Measurements from ENCODE around the gene CENPL. TPM values are rescaled to one million over a fixed set of nuclear protein-coding genes. Genes with fewer than 3 reads are reported as not detected.

The CENPL gene
- total and polyA plus RNA-seq, 7 donors: 1.8 to 7.8 (median 4.9) TPM

DNA sequence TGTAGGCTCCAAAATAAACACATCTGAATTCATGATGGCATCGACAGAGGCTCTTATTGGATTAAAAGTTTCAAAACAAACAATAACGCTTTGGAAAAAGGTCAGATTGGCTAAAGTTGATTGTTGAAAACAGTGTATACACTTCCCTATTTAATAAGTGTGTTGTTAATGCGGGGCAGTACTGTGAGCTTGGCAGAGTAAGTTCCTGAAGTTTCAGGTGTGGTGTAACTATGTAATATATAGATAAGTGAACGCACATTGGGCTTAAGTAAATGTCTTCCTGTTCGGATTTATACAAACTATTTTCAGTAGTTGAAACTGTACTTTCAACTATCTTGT, 44.3 kb upstream of the CENPL start:
- intact Hi-C loops (cut with DNase I): loop anchor here (2.0 to 10.0 kb wide), 6 partner anchors 44 to 1128 kb away; partner anchors contain the start of genes CACYBP, CENPL, DARS2 and PRDX6

GRCh38 chr1:173868266-173869020, 43.8 kb upstream of the CENPL start, which contains the start of gene ZBTB37:
Gene ZBTB37 (plus strand): TSS chr1:173868380. CDS start chr1:173870226, 1,846 bp downstream.
- peak in 1 of 4 donors; percentile 16 for TF ChIP-seq EP300 (IDR thresholded peaks at IDR 0.05)
- TF ChIP-seq POLR2AphosphoS5 (IDR thresholded peaks at IDR 0.05): no peak
- peak in 1 of 2 donors; percentile 23 for TF ChIP-seq POLR2A (IDR thresholded peaks at IDR 0.05)
- intact Hi-C loops (cut with DNase I): loop anchor here (2.0 to 10.0 kb wide), 6 partner anchors 44 to 1129 kb away; partner anchors contain the start of genes CACYBP, CENPL, DARS2 and PRDX6

More for the DNA sequence above, 44.3 kb upstream of the CENPL start:
- no peak for TF ChIP-seq EP300 (IDR thresholded peaks at IDR 0.05)
- TF ChIP-seq POLR2A (IDR thresholded peaks at IDR 0.05): no peak
- no peak for TF ChIP-seq POLR2AphosphoS5 (IDR thresholded peaks at IDR 0.05)
- no peak for TF ChIP-seq CTCF (IDR thresholded peaks at IDR 0.05)
- H3K4me3 ChIP-seq: peak overlapping the region; percentile 78 to 100 (median 94)
- WGBS, 2 donors: 1 to 5% methylated on average over 5 of the region's 5 CpGs
- no peaks in the 10 kb centered on the region for H3K27me3 ChIP-seq
- H3K36me3 ChIP-seq: peaks cover 0 to 47% (median 16%) of the 10 kb centered on the region in 4 donors
- DNase-seq: no peak
- no peaks in the 10 kb centered on the region for H3K9me3 ChIP-seq
- H3K27ac ChIP-seq: peak overlapping the region; percentile 95 to 99 (median 98)
- H3K4me1 ChIP-seq: peaks cover 0 to 39% (median 24%) of the 10 kb centered on the region in 4 donors

GRCh38 chr1:173867753-173868265, 43.1 kb upstream of the CENPL start, which contains the start of gene GAS5:
Gene GAS5 (minus strand): TSS chr1:173867989.
- H3K27ac ChIP-seq: peak within 1 kb of the TSS; percentile 95 to 99 (median 98)
- H3K4me1 ChIP-seq: peaks cover 0 to 39% (median 24%) of the 10 kb centered on the region in 4 donors
- peaks cover 0 to 51% (median 25%) of the 10 kb centered on the region in 4 donors for H3K36me3 ChIP-seq
- TF ChIP-seq CTCF (IDR thresholded peaks at IDR 0.05) (no peak), POLR2AphosphoS5 (IDR thresholded peaks at IDR 0.05) (peak; percentile 97 to 99 (median 98)), POLR2A (IDR thresholded peaks at IDR 0.05) (peak; percentile 91 to 97)
- DNase-seq: peak; percentile 100
- 0% methylated on average over 30 of the region's 30 CpGs for WGBS, 2 donors
- H3K4me3 ChIP-seq: peak within 1 kb of the TSS; percentile 78 to 100 (median 94)
- no peaks in the 10 kb centered on the region for H3K27me3 ChIP-seq
- intact Hi-C loops (cut with DNase I): loop anchor here (2.0 to 10.0 kb wide), 6 partner anchors 43 to 1129 kb away; partner anchors contain the start of genes CACYBP, CENPL, DARS2 and PRDX6
- H3K9me3 ChIP-seq: no peaks in the 10 kb centered on the region

More at GRCh38 chr1:173868266-173869020, 43.8 kb upstream of the CENPL start, which contains the start of gene ZBTB37:
- peak within 1 kb of the TSS; percentile 95 to 99 (median 98) for H3K27ac ChIP-seq
- peaks cover 0 to 39% (median 24%) of the 10 kb centered on the region in 4 donors for H3K4me1 ChIP-seq
- H3K4me3 ChIP-seq: peak within 1 kb of the TSS; percentile 78 to 100 (median 94)
- H3K27me3 ChIP-seq: no peaks in the 10 kb centered on the region
- H3K9me3 ChIP-seq: no peaks in the 10 kb centered on the region
- peaks cover 0 to 48% (median 20%) of the 10 kb centered on the region in 4 donors for H3K36me3 ChIP-seq
- 1% methylated on average over 53 of the region's 53 CpGs for WGBS, 2 donors
- peak; percentile 91 for DNase-seq

- intact Hi-C loops (cut with DNase I): loop anchor here (5.0 to 10.0 kb wide), 4 partner anchors 290 to 1130 kb away; partner anchors contain the start of genes CACYBP, PRDX6 and RABGAP1L
- Histone ChIP-seq H3K36me3 (peaks cover 0 to 57% (median 27%) of the 10 kb centered on the region in 4 donors), H3K4me3 (peak overlapping the region; percentile 78 to 100 (median 94)), H3K9me3 (no peaks in the 10 kb centered on the region), H3K4me1 (peaks cover 0 to 39% (median 24%) of the 10 kb centered on the region in 4 donors), H3K27ac (peak overlapping the region; percentile 95 to 99 (median 98)), H3K27me3 (no peaks in the 10 kb centered on the region)
- no peak for TF ChIP-seq EP300 (IDR thresholded peaks at IDR 0.05)
- no peak for TF ChIP-seq POLR2AphosphoS5 (IDR thresholded peaks at IDR 0.05)
- DNase-seq: peak; percentile 68
- 1 to 3% methylated on average over 32 of the region's 32 CpGs for WGBS, 2 donors
Observed at GRCh38 chr1:173867141-173867752, 42.6 kb upstream of the CENPL start.

DNA sequence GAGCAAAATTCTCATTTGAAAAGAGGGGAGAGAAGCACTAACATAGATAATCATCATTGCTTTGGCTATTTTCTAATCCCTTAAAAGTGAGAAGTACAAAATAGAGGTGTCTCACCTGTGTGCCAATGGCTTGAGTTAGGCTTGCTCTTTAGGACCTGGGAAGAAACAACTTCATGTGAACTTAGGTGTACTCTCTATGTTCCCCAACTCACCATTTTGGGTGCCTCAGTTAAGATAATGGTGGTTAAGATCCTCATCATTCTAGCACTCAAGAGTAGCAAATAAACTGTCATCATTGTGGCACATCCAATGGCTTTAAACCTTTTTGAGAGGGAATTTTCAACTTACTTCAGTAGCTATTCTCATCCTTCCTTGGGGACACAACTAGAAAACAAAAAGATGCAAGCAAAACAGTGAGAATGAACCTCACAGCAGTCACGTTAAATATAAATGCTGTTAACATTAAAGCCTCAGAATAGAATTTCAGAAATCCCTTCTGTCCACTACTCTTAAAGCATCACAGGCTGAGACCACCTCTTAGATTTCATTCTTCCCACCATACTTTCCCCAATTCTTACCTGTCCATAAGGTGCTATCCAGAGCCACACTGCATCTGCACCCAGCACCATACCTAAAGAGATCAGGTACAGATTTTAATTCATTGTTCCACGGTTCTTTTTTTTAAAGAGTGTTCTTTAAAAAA, 41.9 kb upstream of the CENPL start:
- no peaks in the 10 kb centered on the region for H3K27me3 ChIP-seq
- no peaks in the 10 kb centered on the region for H3K9me3 ChIP-seq
- intact Hi-C loops (cut with DNase I): loop anchor here (5.0 to 10.0 kb wide), 4 partner anchors 291 to 1131 kb away; partner anchors contain the start of genes CACYBP, PRDX6 and RABGAP1L
- 2 to 17% methylated on average over 2 of the region's 2 CpGs for WGBS, 2 donors
- peak overlapping the region in 3 of 4 donors; percentile 92 to 100 (median 96) for H3K4me3 ChIP-seq
- TF ChIP-seq EP300 (IDR thresholded peaks at IDR 0.05): no peak
- TF ChIP-seq POLR2A (IDR thresholded peaks at IDR 0.05): no peak
- TF ChIP-seq CTCF (IDR thresholded peaks at IDR 0.05): no peak
- TF ChIP-seq POLR2AphosphoS5 (IDR thresholded peaks at IDR 0.05): no peak
- H3K4me1 ChIP-seq: peaks cover 0 to 39% (median 24%) of the 10 kb centered on the region in 4 donors
- peaks cover 0 to 63% (median 27%) of the 10 kb centered on the region in 4 donors for H3K36me3 ChIP-seq
- no peak for DNase-seq
- peak overlapping the region; percentile 95 to 99 (median 98) for H3K27ac ChIP-seq
